SU-DHL-6 (cell line): ENCODE data around the gene TIMM22.

ENCODE experiments used
- H2AFZ ChIP-seq: fragments of 200-600 bp; sonication (generic); 2 replicates; pipeline ENCODE4 v1.6.1; 2014; ENCODE audit warnings: low read depth, mild to moderate bottlenecking, moderate library complexity, mixed read lengths, antibody characterized with exemption, low read length; ENCODE audit not compliant: severe bottlenecking
- H3F3A ChIP-seq: fragments of 200-600 bp; shearing (Covaris generic); 2 replicates; pipeline ENCODE4 v1.6.0; 2016; ENCODE audit warnings: antibody characterized with exemption, mild to moderate bottlenecking; ENCODE audit not compliant: insufficient read depth
- H3K27ac ChIP-seq: fragments of 200-600 bp; sonication (generic); 2 replicates; pipeline ENCODE4 v1.5.1; 2016; ENCODE audit warnings: low read depth, mild to moderate bottlenecking, low read length, moderate library complexity, mixed read lengths
- H3K27me3 ChIP-seq: fragments of 200-600 bp; sonication (generic), shearing (Covaris generic); 2 replicates; pipeline ENCODE4 v1.6.0; 2014; ENCODE audit warnings: mild to moderate bottlenecking, low read length
- H3K36me3 ChIP-seq: fragments of 200-600 bp; sonication (generic); 2 replicates; pipeline ENCODE4 v1.6.1; 2014; ENCODE audit warnings: mild to moderate bottlenecking, low read length, mixed read lengths
- H3K4me2 ChIP-seq: fragments of 300-600, 200-600 bp; shearing (Covaris generic), sonication (generic); 2 replicates; pipeline ENCODE4 v1.6.0; 2014; ENCODE audit warnings: low read length, low read depth, mild to moderate bottlenecking; ENCODE audit not compliant: poor library complexity, severe bottlenecking
- H3K4me3 ChIP-seq: fragments of 200-600 bp; sonication (generic); 2 replicates; pipeline ENCODE4 v1.5.1; 2014; ENCODE audit warnings: antibody characterized with exemption, low read length, mild to moderate bottlenecking, mixed read lengths; ENCODE audit not compliant: insufficient read depth, poor library complexity, severe bottlenecking
- H3K79me2 ChIP-seq: fragments of 200-600 bp; sonication (generic); 2 replicates; pipeline ENCODE4 v1.6.1; 2014; ENCODE audit warnings: mild to moderate bottlenecking, low read length, moderate library complexity; ENCODE audit not compliant: insufficient read depth
- H3K9ac ChIP-seq: fragments of 200-600 bp; sonication (generic); 2 replicates; pipeline ENCODE4 v1.7.0; 2014; ENCODE audit warnings: mild to moderate bottlenecking, low read length
- H3K9me2 ChIP-seq: fragments of 200-600 bp; sonication (generic); replicated peaks from 2 replicates; pipeline ENCODE4 v1.6.1; 2014; ENCODE audit warnings: low read length; ENCODE audit not compliant: insufficient read depth
- H3K9me3 ChIP-seq: fragments of 200-600 bp; sonication (generic); 2 replicates; pipeline ENCODE4 v1.6.1; 2014; ENCODE audit warnings: low read length, mixed read lengths; ENCODE audit not compliant: insufficient read depth
- H4K20me1 ChIP-seq: fragments of 200-600 bp; sonication (generic); 2 replicates; pipeline ENCODE4 v1.6.1; 2014; ENCODE audit warnings: low read depth, mild to moderate bottlenecking, antibody characterized with exemption, low read length, moderate library complexity, mixed read lengths
- EZH2phosphoT487 ChIP-seq: fragments of 200-600 bp; sonication (generic), shearing (Covaris generic); conservative IDR thresholded peaks from 2 replicates; pipeline ENCODE4 v1.6.1; 2018; ENCODE audit warnings: mild to moderate bottlenecking, antibody characterized with exemption, low read length, moderate library complexity, mixed read lengths
- TF ChIP-seq, protein P1 (sequence below): fragments of 200-600 bp; sonication (generic); IDR thresholded peaks from one replicate; pipeline ENCODE4 v1.5.1; 2017; ENCODE audit warnings: antibody characterized with exemption, mild to moderate bottlenecking, low read length, moderate library complexity; ENCODE audit not compliant: insufficient read depth, poor library complexity, severe bottlenecking

Gene TIMM22

DNA sequence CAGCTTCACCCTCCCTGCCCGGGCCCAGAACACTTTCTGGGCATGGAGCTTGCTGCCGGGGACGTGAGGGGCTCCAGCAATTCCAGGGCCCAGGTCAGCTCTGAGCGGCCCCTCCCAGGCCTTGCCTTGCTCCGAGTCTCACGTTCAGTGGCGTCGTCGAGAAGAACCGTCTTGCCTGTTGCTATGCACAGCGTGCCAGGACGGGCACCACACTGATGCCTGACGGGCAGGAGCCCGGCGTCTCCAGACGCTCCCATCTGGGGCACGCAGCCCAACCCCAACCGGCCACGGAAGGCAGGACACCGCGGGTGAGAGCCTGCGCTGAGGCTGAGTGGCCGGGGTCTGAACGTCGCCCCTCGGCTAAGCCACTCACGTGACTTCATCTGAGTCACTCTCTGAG lies 27.1 kb downstream of the TIMM22 start:
- no peaks in the 10 kb centered on the region for H3K36me3 ChIP-seq
- H3K79me2 ChIP-seq = no peaks in the 10 kb centered on the region
- H3K4me3 ChIP-seq = no peak overlapping the region
- H3K4me2 ChIP-seq = no peak overlapping the region
- no peak overlapping the region for H2AFZ ChIP-seq
- no peaks in the 10 kb centered on the region for H3K27me3 ChIP-seq
- H3K27ac ChIP-seq = no peak overlapping the region
- H4K20me1 ChIP-seq = no peaks in the 10 kb centered on the region
- no peaks in the 10 kb centered on the region for H3F3A ChIP-seq
- H3K9ac ChIP-seq = no peak overlapping the region
- H3K9me3 ChIP-seq = no peaks in the 10 kb centered on the region
- TF ChIP-seq, protein P1, sequence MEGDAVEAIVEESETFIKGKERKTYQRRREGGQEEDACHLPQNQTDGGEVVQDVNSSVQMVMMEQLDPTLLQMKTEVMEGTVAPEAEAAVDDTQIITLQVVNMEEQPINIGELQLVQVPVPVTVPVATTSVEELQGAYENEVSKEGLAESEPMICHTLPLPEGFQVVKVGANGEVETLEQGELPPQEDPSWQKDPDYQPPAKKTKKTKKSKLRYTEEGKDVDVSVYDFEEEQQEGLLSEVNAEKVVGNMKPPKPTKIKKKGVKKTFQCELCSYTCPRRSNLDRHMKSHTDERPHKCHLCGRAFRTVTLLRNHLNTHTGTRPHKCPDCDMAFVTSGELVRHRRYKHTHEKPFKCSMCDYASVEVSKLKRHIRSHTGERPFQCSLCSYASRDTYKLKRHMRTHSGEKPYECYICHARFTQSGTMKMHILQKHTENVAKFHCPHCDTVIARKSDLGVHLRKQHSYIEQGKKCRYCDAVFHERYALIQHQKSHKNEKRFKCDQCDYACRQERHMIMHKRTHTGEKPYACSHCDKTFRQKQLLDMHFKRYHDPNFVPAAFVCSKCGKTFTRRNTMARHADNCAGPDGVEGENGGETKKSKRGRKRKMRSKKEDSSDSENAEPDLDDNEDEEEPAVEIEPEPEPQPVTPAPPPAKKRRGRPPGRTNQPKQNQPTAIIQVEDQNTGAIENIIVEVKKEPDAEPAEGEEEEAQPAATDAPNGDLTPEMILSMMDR = no peak
- TF ChIP-seq EZH2phosphoT487 = no peak
- H3K9me2 ChIP-seq = no peaks in the 10 kb centered on the region

DNA sequence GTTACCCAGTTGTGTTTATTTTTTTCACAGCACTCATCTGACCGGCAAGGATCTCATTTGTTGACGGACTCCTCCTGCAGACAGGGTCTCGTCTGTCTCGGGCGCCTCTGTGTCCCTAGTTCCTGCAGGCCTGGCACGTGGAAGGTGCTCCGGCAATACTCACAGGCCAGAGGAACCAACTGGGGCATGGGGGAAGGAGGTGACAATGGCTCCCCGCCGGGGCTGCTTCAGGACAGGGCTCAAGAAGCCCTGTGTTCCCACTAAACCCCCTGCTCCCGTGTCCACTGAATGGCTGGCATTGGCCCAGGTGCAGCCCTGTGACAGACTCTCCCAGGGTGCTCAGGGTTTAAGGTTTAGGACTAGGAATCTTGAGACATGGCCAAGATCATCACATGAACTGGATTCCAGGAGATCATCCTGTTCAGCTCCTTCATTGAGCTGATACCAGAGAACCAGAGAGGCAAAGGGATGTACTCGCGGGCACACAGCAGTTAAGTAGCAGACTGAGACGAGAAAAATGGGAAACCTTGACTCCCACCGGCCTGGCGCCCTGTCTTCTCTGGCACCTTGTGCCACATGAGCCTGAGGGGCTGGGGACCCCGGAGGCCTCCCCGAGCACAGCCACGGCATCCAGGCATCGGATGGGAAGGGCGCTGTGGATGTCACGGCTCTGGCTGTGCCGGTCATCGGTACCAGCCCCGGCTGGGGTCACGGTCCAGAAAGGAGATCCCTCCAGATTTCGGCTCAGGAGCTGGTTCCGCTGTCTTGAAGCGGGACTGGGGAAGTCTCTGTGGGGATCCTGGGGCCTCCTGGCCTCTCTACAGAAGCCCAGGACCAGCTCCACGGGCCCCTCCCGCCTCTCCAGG lies 29.0 kb downstream of the TIMM22 start:
- H4K20me1 ChIP-seq = no peaks in the 10 kb centered on the region
- no peaks in the 10 kb centered on the region for H3K27me3 ChIP-seq
- no peaks in the 10 kb centered on the region for H3K9me2 ChIP-seq
- no peak overlapping the region for H3K27ac ChIP-seq
- no peak overlapping the region for H2AFZ ChIP-seq
- H3K4me3 ChIP-seq = no peak overlapping the region
- TF ChIP-seq, protein P1 = no peak
- no peak for TF ChIP-seq EZH2phosphoT487
- H3K4me2 ChIP-seq = no peak overlapping the region
- no peaks in the 10 kb centered on the region for H3K36me3 ChIP-seq
- no peaks in the 10 kb centered on the region for H3K79me2 ChIP-seq
- H3K9ac ChIP-seq = no peak overlapping the region
- H3K9me3 ChIP-seq = no peaks in the 10 kb centered on the region
- H3F3A ChIP-seq = no peaks in the 10 kb centered on the region

DNA sequence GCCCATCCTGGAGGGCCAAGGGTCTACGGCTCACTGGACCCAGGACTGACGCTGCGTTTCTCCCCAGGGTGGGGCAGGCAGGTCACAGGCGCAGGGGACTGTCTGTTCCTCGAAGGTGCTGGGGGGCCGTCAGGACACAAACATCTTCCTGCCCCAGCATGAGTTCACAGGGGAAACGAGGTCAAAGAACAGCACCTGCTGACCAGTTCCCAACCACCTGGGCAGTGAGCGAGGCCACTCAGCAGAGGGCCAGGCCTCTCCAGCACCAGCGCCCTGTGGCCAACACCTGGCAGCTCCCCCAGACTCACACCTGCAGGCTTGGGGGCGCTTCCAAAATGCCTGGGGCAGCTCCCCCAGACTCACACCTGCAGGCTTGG lies 29.7 kb downstream of the TIMM22 start:
- H3K4me2 ChIP-seq = no peak overlapping the region
- no peak for TF ChIP-seq EZH2phosphoT487
- TF ChIP-seq, protein P1 = no peak
- H2AFZ ChIP-seq = no peak overlapping the region
- H3K27me3 ChIP-seq = no peaks in the 10 kb centered on the region
- no peak overlapping the region for H3K9ac ChIP-seq
- no peaks in the 10 kb centered on the region for H3K36me3 ChIP-seq
- H4K20me1 ChIP-seq = no peaks in the 10 kb centered on the region
- no peaks in the 10 kb centered on the region for H3F3A ChIP-seq
- no peaks in the 10 kb centered on the region for H3K9me3 ChIP-seq
- H3K27ac ChIP-seq = no peak overlapping the region
- H3K9me2 ChIP-seq = no peaks in the 10 kb centered on the region
- H3K4me3 ChIP-seq = no peak overlapping the region
- no peaks in the 10 kb centered on the region for H3K79me2 ChIP-seq
